HG02798 (cell line): ENCODE measurements around the gene MEIS1.

Source experiments
- ATAC-seq: cut with Tn5 transposase; IDR thresholded peaks from one replicate; pipeline ENCODE4 v1.9.1; 2021; ENCODE audit warnings: mild to moderate bottlenecking; ENCODE audit not compliant: unreplicated experiment, poor library complexity

Gene MEIS1

GRCh38 chr2:66431274-66431642 is 3.7 kb upstream of the MEIS1 start:
- no peak for ATAC-seq

- no peak for ATAC-seq
Observed at GRCh38 chr2:66431846-66432587, 2.9 kb upstream of the MEIS1 start.

- no peak for ATAC-seq
Observed at GRCh38 chr2:66432801-66433694, 1.9 kb upstream of the MEIS1 start.

- no peak for ATAC-seq
Observed at GRCh38 chr2:66433695-66433944, 1.3 kb upstream of the MEIS1 start.

GRCh38 chr2:66433945-66434678 is 813 bp upstream of the MEIS1 start:
- ATAC-seq = peak; percentile 54

GRCh38 chr2:66435549-66435875 is 587 bp downstream of the MEIS1 start:
- no peak for ATAC-seq

- no peak for ATAC-seq
Observed at GRCh38 chr2:66435963-66436362, 1.0 kb downstream of the MEIS1 start.

- ATAC-seq = no peak
Observed at GRCh38 chr2:66436581-66437001, 1.7 kb downstream of the MEIS1 start.

GRCh38 chr2:66437109-66437690 is 2.3 kb downstream of the MEIS1 start:
- ATAC-seq = no peak

- no peak for ATAC-seq
Observed at GRCh38 chr2:66437691-66438497, 3.0 kb downstream of the MEIS1 start.

GRCh38 chr2:66438498-66438833 is 3.5 kb downstream of the MEIS1 start:
- no peak for ATAC-seq

GRCh38 chr2:66438891-66439811 is 4.2 kb downstream of the MEIS1 start:
- no peak for ATAC-seq

- no peak for ATAC-seq
Observed at GRCh38 chr2:66439812-66440542, 5.1 kb downstream of the MEIS1 start.

GRCh38 chr2:66440708-66441497 is 6.0 kb downstream of the MEIS1 start:
- ATAC-seq = no peak

GRCh38 chr2:66441581-66442320 is 6.8 kb downstream of the MEIS1 start:
- no peak for ATAC-seq

- no peak for ATAC-seq
Observed at GRCh38 chr2:66442516-66443185, 7.7 kb downstream of the MEIS1 start.
